NB4 (cell line): Measurements from ENCODE around the gene PSMB8.

Experiments used
- DNase-seq: peaks from one replicate; pipeline ENCODE4 v3.0.0; 2010; ENCODE audit warnings: low read depth
- H3K4me3 ChIP-seq: one replicate; pipeline ENCODE4 v1.5.1; 2011; ENCODE audit warnings: mild to moderate bottlenecking, low read depth, low read length, moderate library complexity
- CTCF ChIP-seq: IDR thresholded peaks from one replicate; pipeline ENCODE4 v1.5.1; 2012; ENCODE audit warnings: low read depth, low read length
- MAX ChIP-seq: IDR thresholded peaks from 2 replicates; pipeline ENCODE4 v1.6.1; 2011; ENCODE audit warnings: low read depth, low read length
- MYC ChIP-seq: IDR thresholded peaks from 2 replicates; pipeline ENCODE4 v1.6.1; 2011; ENCODE audit warnings: low read depth, low read length
- POLR2A ChIP-seq: IDR thresholded peaks from 2 replicates; pipeline ENCODE4 v1.6.1; 2011; ENCODE audit warnings: mild to moderate bottlenecking; ENCODE audit not compliant: insufficient read length; ENCODE audit errors: extremely low read depth

The PSMB8 gene

GRCh38 chr6:32849126-32849525 is 5.3 kb upstream of the PSMB8 start:
- H3K4me3 ChIP-seq, result no peak overlapping the region
- TF ChIP-seq MAX (no peak), POLR2A (no peak), CTCF (no peak), MYC (no peak)
- DNase-seq, result no peak

GRCh38 chr6:32847795-32848194 is 3.9 kb upstream of the PSMB8 start:
- no peak for DNase-seq
- TF ChIP-seq CTCF, result no peak
- TF ChIP-seq MYC, result no peak
- TF ChIP-seq POLR2A, result no peak
- TF ChIP-seq MAX, result no peak
- H3K4me3 ChIP-seq, result no peak overlapping the region

GRCh38 chr6:32847004-32847403 is 3.2 kb upstream of the PSMB8 start:
- TF ChIP-seq POLR2A (no peak), CTCF (no peak), MAX (no peak), MYC (no peak)
- H3K4me3 ChIP-seq, result no peak overlapping the region
- DNase-seq, result no peak

- H3K4me3 ChIP-seq, result peak overlapping the region; percentile 87
- peak; percentile 54; the same call in 1 of the 2 replicates for TF ChIP-seq MYC
- no peak for TF ChIP-seq POLR2A
- TF ChIP-seq MAX, result peak; percentile 42
- TF ChIP-seq CTCF, result no peak
- DNase-seq, result peak; percentile 76
Observed at GRCh38 chr6:32845384-32845884, 1.6 kb upstream of the PSMB8 start.

- TF ChIP-seq CTCF (no peak), POLR2A (peak; percentile 68)
- DNase-seq, result no peak
- peak overlapping the region; percentile 87 for H3K4me3 ChIP-seq
Observed at GRCh38 chr6:32844839-32845383, 1.1 kb upstream of the PSMB8 start.
